ENCODE measurements around the gene MTCL3.
"Not testable (repeated sequence)": the region's sequence is repeated elsewhere in the genome, so short reads cannot be mapped to it uniquely, and the experiment has no call there.

MTCL3 gene

DNA sequence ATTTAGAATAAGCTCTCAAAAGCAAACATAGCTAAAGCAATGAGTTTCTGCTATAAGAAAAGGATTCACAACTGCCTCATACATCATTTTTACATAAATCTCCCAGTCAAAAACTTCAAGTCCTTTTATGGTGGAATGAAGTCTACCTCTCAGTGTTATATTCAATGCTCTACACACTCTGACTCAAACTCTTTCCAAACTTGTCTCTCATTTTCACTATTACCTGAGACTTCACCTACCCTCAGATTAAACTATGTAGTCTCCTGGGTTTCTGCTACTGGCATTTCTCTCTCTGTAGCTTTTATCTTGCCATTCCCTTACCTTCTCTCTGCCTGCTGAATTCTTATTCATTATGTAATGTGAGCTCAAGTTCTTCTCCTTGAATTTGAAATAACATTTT lies 71.4 kb downstream of the MTCL3 start:
- Histone ChIP-seq H3K36me3 (ENCODE audit: insufficient read depth, low read length) (peaks cover 13% of the 10 kb centered on the region; the same call in 1 of the 2 replicates), H3K4me3 (no peak overlapping the region), H3K9me3 (ENCODE audit: low read depth, low read length) (no peaks in the 10 kb centered on the region), H3K27ac (no peak overlapping the region), H3K9ac (ENCODE audit: insufficient read length) (no peak overlapping the region)
- no peak for DNase-seq (ENCODE audit: low read depth, low spot score)
- TF ChIP-seq EZH2 (IDR thresholded peaks at IDR 0.05): no peak
- TF ChIP-seq FOXP2 (optimal IDR thresholded peaks at IDR 0.05; ENCODE audit: control extremely low read depth, extremely low read length, insufficient read depth): no peak
- TF ChIP-seq POLR2AphosphoS5 (IDR thresholded peaks at IDR 0.05; ENCODE audit: borderline replicate concordance, low read depth, low read length): no peak

GRCh38 chr6:127446356-127446755 lies 72.8 kb downstream of the MTCL3 start:
- Histone ChIP-seq H3K36me3 (ENCODE audit: insufficient read depth, low read length) (peaks cover 13% of the 10 kb centered on the region; the same call in 1 of the 2 replicates), H3K9ac (ENCODE audit: insufficient read length) (no peak overlapping the region), H3K4me3 (no peak overlapping the region), H3K9me3 (ENCODE audit: low read depth, low read length) (no peaks in the 10 kb centered on the region), H3K27ac (no peak overlapping the region)
- no peak for DNase-seq (ENCODE audit: low read depth, low spot score)
- no peak for TF ChIP-seq FOXP2 (optimal IDR thresholded peaks at IDR 0.05; ENCODE audit: control extremely low read depth, extremely low read length, insufficient read depth)
- TF ChIP-seq EZH2 (IDR thresholded peaks at IDR 0.05): no peak
- TF ChIP-seq POLR2AphosphoS5 (IDR thresholded peaks at IDR 0.05; ENCODE audit: borderline replicate concordance, low read depth, low read length): no peak

- H3K9me3 ChIP-seq (ENCODE audit: low read depth, low read length): no peaks in the 10 kb centered on the region
- TF ChIP-seq POLR2AphosphoS5 (IDR thresholded peaks at IDR 0.05; ENCODE audit: borderline replicate concordance, low read depth, low read length) (no peak), FOXP2 (optimal IDR thresholded peaks at IDR 0.05; ENCODE audit: control extremely low read depth, extremely low read length, insufficient read depth) (no peak), EZH2 (IDR thresholded peaks at IDR 0.05) (no peak)
- H3K27ac ChIP-seq: no peak overlapping the region
- peaks cover 3% of the 10 kb centered on the region; the same call in 1 of the 2 replicates for H3K36me3 ChIP-seq (ENCODE audit: insufficient read depth, low read length)
- no peak overlapping the region for H3K9ac ChIP-seq (ENCODE audit: insufficient read length)
- no peak for DNase-seq (ENCODE audit: low read depth, low spot score)
- no peak overlapping the region for H3K4me3 ChIP-seq
Observed at GRCh38 chr6:127441881-127442280, 77.3 kb downstream of the MTCL3 start.

DNA sequence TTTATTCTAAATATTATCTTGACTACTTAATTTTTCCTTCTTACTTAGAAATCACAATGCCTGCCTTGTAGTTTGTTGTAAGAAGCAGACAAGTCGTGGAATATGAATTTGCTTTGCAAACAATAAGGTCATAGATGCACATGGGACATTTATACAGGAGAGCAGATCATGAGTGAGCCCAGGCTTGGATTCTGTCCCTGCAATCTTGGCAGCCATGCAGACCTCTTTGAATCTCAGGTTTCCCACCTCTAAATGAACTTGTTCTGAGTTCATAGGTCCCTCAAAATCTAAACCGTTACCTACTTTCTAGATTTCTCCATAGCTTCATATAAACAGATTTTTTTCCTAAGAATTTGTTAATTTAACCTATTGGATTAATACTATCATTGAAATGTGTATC lies 79.4 kb downstream of the MTCL3 start:
- no peaks in the 10 kb centered on the region for H3K9me3 ChIP-seq (ENCODE audit: low read depth, low read length)
- no peaks in the 10 kb centered on the region for H3K36me3 ChIP-seq (ENCODE audit: insufficient read depth, low read length)
- H3K27ac ChIP-seq: no peak overlapping the region
- no peak overlapping the region for H3K9ac ChIP-seq (ENCODE audit: insufficient read length)
- TF ChIP-seq EZH2 (IDR thresholded peaks at IDR 0.05) (no peak), FOXP2 (optimal IDR thresholded peaks at IDR 0.05; ENCODE audit: control extremely low read depth, extremely low read length, insufficient read depth) (no peak), POLR2AphosphoS5 (IDR thresholded peaks at IDR 0.05; ENCODE audit: borderline replicate concordance, low read depth, low read length) (no peak)
- DNase-seq (ENCODE audit: low read depth, low spot score): no peak
- no peak overlapping the region for H3K4me3 ChIP-seq

- DNase-seq (ENCODE audit: low read depth, low spot score): no peak
Observed at GRCh38 chr6:127436578-127437110, 82.5 kb downstream of the MTCL3 start.

GRCh38 chr6:127435626-127436220 lies 83.4 kb downstream of the MTCL3 start:
- H3K9me3 ChIP-seq (ENCODE audit: low read depth, low read length): no peaks in the 10 kb centered on the region
- no peak overlapping the region for H3K9ac ChIP-seq (ENCODE audit: insufficient read length)
- H3K36me3 ChIP-seq (ENCODE audit: insufficient read depth, low read length): no peaks in the 10 kb centered on the region
- no peak for DNase-seq (ENCODE audit: low read depth, low spot score)
- no peak overlapping the region for H3K27ac ChIP-seq
- TF ChIP-seq POLR2AphosphoS5 (IDR thresholded peaks at IDR 0.05; ENCODE audit: borderline replicate concordance, low read depth, low read length) (no peak), FOXP2 (optimal IDR thresholded peaks at IDR 0.05; ENCODE audit: control extremely low read depth, extremely low read length, insufficient read depth) (no peak), EZH2 (IDR thresholded peaks at IDR 0.05) (no peak)
- H3K4me3 ChIP-seq: no peak overlapping the region

More at GRCh38 chr6:127436578-127437110, 82.5 kb downstream of the MTCL3 start:
- Histone ChIP-seq H3K9ac (ENCODE audit: insufficient read length) (no peak overlapping the region), H3K4me3 (no peak overlapping the region), H3K9me3 (ENCODE audit: low read depth, low read length) (no peaks in the 10 kb centered on the region), H3K27ac (no peak overlapping the region), H3K36me3 (ENCODE audit: insufficient read depth, low read length) (no peaks in the 10 kb centered on the region)
- TF ChIP-seq FOXP2 (optimal IDR thresholded peaks at IDR 0.05; ENCODE audit: control extremely low read depth, extremely low read length, insufficient read depth) (no peak), EZH2 (IDR thresholded peaks at IDR 0.05) (no peak), POLR2AphosphoS5 (IDR thresholded peaks at IDR 0.05; ENCODE audit: borderline replicate concordance, low read depth, low read length) (no peak)

DNA sequence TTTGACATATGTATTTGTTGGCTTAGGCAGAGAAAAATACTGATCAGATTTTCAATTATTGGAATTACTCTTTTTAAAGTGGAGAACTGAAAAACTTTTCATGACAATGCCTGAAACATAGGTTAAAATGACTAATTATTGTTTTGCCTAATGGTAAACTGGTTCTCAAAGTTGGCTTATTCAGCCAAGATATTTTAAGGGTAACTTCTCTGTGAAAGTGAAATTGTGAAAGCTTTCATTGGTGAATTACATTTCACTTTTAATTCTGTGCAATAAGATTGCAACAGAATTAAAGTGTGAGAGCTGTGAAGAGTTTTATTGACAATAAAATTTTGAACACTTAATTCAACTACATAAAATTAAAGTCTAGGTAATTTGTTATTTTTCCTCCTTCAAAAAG lies 84.5 kb downstream of the MTCL3 start:
- Histone ChIP-seq H3K27ac (no peak overlapping the region), H3K36me3 (ENCODE audit: insufficient read depth, low read length) (no peaks in the 10 kb centered on the region), H3K9me3 (ENCODE audit: low read depth, low read length) (no peaks in the 10 kb centered on the region), H3K9ac (ENCODE audit: insufficient read length) (no peak overlapping the region), H3K4me3 (no peak overlapping the region)
- no peak for DNase-seq (ENCODE audit: low read depth, low spot score)
- TF ChIP-seq FOXP2 (optimal IDR thresholded peaks at IDR 0.05; ENCODE audit: control extremely low read depth, extremely low read length, insufficient read depth) (no peak), POLR2AphosphoS5 (IDR thresholded peaks at IDR 0.05; ENCODE audit: borderline replicate concordance, low read depth, low read length) (no peak), EZH2 (IDR thresholded peaks at IDR 0.05) (no peak)

GRCh38 chr6:127428562-127428961 lies 90.6 kb downstream of the MTCL3 start:
- not testable (repeated sequence) for H3K36me3 ChIP-seq (ENCODE audit: insufficient read depth, low read length); H3K4me3 ChIP-seq; H3K9me3 ChIP-seq (ENCODE audit: low read depth, low read length); H3K9ac ChIP-seq (ENCODE audit: insufficient read length); DNase-seq (ENCODE audit: low read depth, low spot score); H3K27ac ChIP-seq

DNA sequence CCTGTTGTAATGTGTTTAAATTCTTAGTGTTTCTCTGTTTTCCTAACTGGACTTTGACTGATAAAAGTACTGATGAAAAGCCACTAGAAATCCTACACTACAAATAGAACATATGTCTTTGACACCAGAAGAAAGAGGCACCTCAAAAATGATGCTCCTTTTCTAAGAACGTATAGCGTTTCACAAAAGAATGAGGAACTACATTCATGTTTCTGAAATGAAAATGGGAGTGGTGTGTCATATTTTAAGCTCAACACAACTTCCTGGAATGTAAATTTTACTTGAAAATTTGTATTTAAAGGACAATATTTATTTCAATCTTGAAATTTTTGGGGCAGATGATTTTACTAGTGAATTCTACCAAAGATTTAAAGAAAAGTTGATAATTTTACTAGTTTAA lies 95.2 kb downstream of the MTCL3 start:
- no peak for DNase-seq (ENCODE audit: low read depth, low spot score)
- TF ChIP-seq FOXP2 (optimal IDR thresholded peaks at IDR 0.05; ENCODE audit: control extremely low read depth, extremely low read length, insufficient read depth) (no peak), POLR2AphosphoS5 (IDR thresholded peaks at IDR 0.05; ENCODE audit: borderline replicate concordance, low read depth, low read length) (no peak), EZH2 (IDR thresholded peaks at IDR 0.05) (no peak)
- Histone ChIP-seq H3K4me3 (no peak overlapping the region), H3K27ac (no peak overlapping the region), H3K36me3 (ENCODE audit: insufficient read depth, low read length) (no peaks in the 10 kb centered on the region), H3K9me3 (ENCODE audit: low read depth, low read length) (no peaks in the 10 kb centered on the region), H3K9ac (ENCODE audit: insufficient read length) (no peak overlapping the region)

All from SK-N-MC (cell line).